Peyer's patch (tissue), 4 donors: Measurements from ENCODE around the gene PSMD1. TPM values are rescaled to one million over a fixed set of nuclear protein-coding genes. Genes with fewer than 3 reads are reported as not detected.
A peak's percentile ranks its signal among the peaks of the same experiment; 100 is the strongest.

Experiments
- DNase-seq, 3 donors: peaks; one replicate each; pipeline ENCODE4 v3.0.0-alpha.2; 2017 to 2019
- H3K27ac ChIP-seq, 4 donors: fragments of 200-600 bp; sonication (generic); one replicate each; pipeline ENCODE4 v1.5.1; 2016 to 2019
- H3K27me3 ChIP-seq, 2 donors: fragments of 200-600 bp; sonication (generic); one replicate each; pipeline ENCODE4 v1.5.1; 2019
- H3K36me3 ChIP-seq, 3 donors: fragments of 200-600 bp; sonication (generic); one replicate each; pipeline ENCODE4 v1.5.1; 2016 to 2019
- H3K4me1 ChIP-seq, 4 donors: fragments of 200-600 bp; sonication (generic); one replicate each; pipeline ENCODE4 v1.5.1; 2016 to 2019
- H3K4me3 ChIP-seq, 4 donors: fragments of 200-600 bp; sonication (generic); 1 replicate in 3 of 4; 2 replicates in 1 of 4; pipeline ENCODE4 v1.5.1; 2016 to 2019; ENCODE audit warnings: mild to moderate bottlenecking in 1 of 4
- H3K9me3 ChIP-seq, 4 donors: fragments of 200-600 bp; sonication (generic); one replicate each; pipeline ENCODE4 v1.5.1; 2016 to 2019; ENCODE audit warnings: mild to moderate bottlenecking in 1 of 4
- POLR2A ChIP-seq, 2 donors: fragments of 450-650 bp; IDR thresholded peaks; one replicate each; pipeline ENCODE4 v1.5.1; 2017; ENCODE audit warnings: antibody characterized with exemption in 2 of 2, mild to moderate bottlenecking in 2 of 2, moderate library complexity in 2 of 2
- total RNA-seq, 4 donors: library from RNA; depleted of rRNA; stranded (reverse); fragments of >200 nt; gene quantifications; one replicate each; pipeline ENCODE4 v1.1.0, GENCODE V29; 2016
- TF ChIP-seq, protein P1 (sequence below), 6 experiments: fragments of 450-650 bp in 4 of 6; fragments of 200-600 bp in 2 of 6; sonication (generic) in 1 of 6; IDR thresholded peaks; one replicate each; pipeline ENCODE4 v1.5.1; 2017 to 2019; ENCODE audit warnings: antibody characterized with exemption in 6 of 6, mild to moderate bottlenecking in 3 of 6, moderate library complexity in 1 of 6

PSMD1 gene
- total RNA-seq, 4 donors from 2014 or later = 89.1 to 116 (median 111) TPM

DNA sequence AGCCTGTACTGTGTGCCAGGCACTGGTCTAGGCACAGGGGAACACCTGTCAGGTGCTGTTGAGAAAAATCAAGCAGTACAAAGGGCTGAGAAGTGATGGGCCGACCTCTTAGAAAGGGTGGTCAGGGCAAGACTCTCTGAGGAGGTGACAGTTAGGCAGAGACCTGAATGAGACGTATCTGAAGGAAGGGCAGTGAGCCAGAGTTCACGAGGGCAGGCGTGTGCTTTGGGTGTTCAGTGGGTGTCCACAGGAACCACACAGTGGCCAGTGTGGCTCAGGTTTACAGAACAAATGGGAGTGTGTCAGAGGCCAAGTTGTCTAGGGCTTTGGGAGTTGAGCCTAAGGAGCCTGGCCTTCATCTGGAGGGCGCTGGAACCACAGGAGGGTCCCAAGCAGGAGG is 147.9 kb downstream of the PSMD1 start:
- H3K4me1 ChIP-seq = no peaks in the 10 kb centered on the region
- H3K27ac ChIP-seq = no peak overlapping the region
- no peak for DNase-seq
- H3K36me3 ChIP-seq = peaks cover 0 to 6% (median 0%) of the 10 kb centered on the region in 3 donors
- H3K9me3 ChIP-seq = no peaks in the 10 kb centered on the region
- H3K27me3 ChIP-seq = no peaks in the 10 kb centered on the region
- no peak overlapping the region for H3K4me3 ChIP-seq
- TF ChIP-seq, protein P1, sequence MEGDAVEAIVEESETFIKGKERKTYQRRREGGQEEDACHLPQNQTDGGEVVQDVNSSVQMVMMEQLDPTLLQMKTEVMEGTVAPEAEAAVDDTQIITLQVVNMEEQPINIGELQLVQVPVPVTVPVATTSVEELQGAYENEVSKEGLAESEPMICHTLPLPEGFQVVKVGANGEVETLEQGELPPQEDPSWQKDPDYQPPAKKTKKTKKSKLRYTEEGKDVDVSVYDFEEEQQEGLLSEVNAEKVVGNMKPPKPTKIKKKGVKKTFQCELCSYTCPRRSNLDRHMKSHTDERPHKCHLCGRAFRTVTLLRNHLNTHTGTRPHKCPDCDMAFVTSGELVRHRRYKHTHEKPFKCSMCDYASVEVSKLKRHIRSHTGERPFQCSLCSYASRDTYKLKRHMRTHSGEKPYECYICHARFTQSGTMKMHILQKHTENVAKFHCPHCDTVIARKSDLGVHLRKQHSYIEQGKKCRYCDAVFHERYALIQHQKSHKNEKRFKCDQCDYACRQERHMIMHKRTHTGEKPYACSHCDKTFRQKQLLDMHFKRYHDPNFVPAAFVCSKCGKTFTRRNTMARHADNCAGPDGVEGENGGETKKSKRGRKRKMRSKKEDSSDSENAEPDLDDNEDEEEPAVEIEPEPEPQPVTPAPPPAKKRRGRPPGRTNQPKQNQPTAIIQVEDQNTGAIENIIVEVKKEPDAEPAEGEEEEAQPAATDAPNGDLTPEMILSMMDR (IDR thresholded peaks at IDR 0.05) = no peak
- TF ChIP-seq POLR2A (IDR thresholded peaks at IDR 0.05) = no peak

DNA sequence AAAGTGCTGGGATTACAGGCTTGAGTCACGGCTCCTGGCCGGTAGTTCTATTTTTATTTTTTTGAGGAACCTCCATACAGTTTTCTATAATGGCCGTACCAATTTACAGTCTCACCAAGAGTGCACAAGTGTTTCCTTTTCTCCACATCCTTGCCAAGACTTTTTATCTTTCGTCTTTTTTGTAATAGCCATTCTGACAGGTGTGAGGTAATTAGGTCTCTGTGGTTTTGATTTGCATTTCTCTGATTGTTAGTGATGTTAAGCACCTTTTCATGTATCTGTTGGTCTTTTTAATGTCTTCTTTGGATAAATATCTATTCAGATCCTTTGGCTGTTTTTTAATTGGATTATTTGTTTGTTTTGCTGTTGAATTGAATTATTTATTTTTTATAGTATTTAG is 151.1 kb downstream of the PSMD1 start:
- Histone ChIP-seq H3K9me3 (no peaks in the 10 kb centered on the region), H3K4me3 (no peak overlapping the region), H3K36me3 (peaks cover 0 to 6% (median 0%) of the 10 kb centered on the region in 3 donors), H3K4me1 (no peaks in the 10 kb centered on the region), H3K27ac (no peak overlapping the region), H3K27me3 (no peaks in the 10 kb centered on the region)
- DNase-seq = no peak
- no peak for TF ChIP-seq POLR2A (IDR thresholded peaks at IDR 0.05)
- TF ChIP-seq, protein P1 (IDR thresholded peaks at IDR 0.05) = no peak

DNA sequence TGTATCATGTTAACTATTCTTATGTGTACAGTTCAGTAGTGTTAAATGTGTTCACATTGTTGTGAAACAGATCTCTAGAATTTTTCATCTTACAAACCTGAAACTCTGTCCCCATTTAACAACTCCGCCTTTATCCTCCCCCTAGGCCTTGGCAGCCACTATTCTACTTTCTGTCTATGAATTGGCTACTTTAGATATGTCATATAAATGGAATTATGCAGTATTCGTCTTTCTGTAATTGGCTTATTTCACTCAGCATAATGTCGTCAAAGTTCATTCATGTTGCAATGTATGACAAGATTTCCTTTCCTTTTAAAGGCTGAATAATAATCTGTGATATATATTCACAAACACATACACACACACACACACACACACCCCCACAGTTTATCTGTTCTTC is 154.1 kb downstream of the PSMD1 start:
- DNase-seq = no peak
- no peak overlapping the region for H3K4me3 ChIP-seq
- TF ChIP-seq POLR2A (IDR thresholded peaks at IDR 0.05) = no peak
- TF ChIP-seq, protein P1 (IDR thresholded peaks at IDR 0.05) = no peak
- H3K27ac ChIP-seq = peak overlapping the region in 1 of 4 donors; percentile 16
- H3K4me1 ChIP-seq = no peaks in the 10 kb centered on the region
- no peaks in the 10 kb centered on the region for H3K9me3 ChIP-seq
- no peaks in the 10 kb centered on the region for H3K27me3 ChIP-seq
- H3K36me3 ChIP-seq = peaks cover 0 to 12% (median 0%) of the 10 kb centered on the region in 3 donors

DNA sequence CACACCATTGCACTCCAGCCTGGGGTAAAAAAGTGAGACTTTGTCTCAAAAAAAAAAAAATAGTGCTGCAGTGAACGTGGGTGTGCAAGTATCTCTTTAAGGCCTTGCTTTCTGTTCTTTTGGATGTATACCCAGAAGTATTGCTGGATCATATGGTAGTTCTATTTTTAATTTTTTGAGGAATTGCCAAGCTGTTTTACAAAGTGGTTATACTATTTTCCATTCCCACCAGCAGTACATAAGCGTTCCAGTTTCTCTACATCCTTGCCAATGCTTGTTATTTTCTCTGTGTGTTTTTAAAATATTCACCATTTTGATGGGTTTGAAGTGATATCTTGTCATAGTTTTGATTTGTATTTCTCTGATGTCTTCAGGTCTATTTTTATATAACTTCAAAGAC is 154.8 kb downstream of the PSMD1 start:
- H3K4me3 ChIP-seq = no peak overlapping the region
- peaks cover 0 to 18% (median 0%) of the 10 kb centered on the region in 3 donors for H3K36me3 ChIP-seq
- TF ChIP-seq POLR2A (IDR thresholded peaks at IDR 0.05) = no peak
- TF ChIP-seq, protein P1 (IDR thresholded peaks at IDR 0.05) = no peak

DNA sequence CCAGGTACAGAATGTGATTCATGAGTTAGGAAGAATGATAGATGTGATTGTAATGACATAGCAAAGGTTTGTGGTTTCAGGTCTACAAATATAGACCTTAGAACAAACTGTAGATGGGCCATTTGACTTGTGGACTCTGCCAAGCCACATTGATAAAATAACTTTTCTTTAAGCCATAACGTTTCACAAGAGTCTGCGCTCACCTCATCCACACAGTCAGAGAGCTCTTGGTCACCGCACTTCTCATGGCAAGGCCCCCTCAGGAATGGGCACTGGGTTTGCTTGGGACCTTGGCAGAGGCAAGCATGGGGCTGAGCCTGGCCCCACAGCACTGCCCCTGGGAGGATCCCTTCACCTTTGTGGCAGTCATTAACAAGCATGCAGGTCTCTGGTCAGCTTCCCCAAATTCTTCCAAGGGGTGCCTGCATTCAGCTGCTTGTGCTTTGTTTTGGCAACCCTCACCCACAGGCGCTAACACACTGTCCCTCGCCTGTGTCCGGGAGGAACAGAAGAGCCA is 155.7 kb downstream of the PSMD1 start:
- Histone ChIP-seq H3K9me3 (no peaks in the 10 kb centered on the region), H3K4me3 (no peak overlapping the region), H3K27ac (peak overlapping the region in 1 of 4 donors; percentile 13), H3K27me3 (no peaks in the 10 kb centered on the region), H3K4me1 (no peaks in the 10 kb centered on the region), H3K36me3 (peaks cover 0 to 18% (median 0%) of the 10 kb centered on the region in 3 donors)
- no peak for DNase-seq
- TF ChIP-seq POLR2A (IDR thresholded peaks at IDR 0.05) = no peak
- TF ChIP-seq, protein P1 (IDR thresholded peaks at IDR 0.05) = no peak

More for the DNA sequence above, 154.8 kb downstream of the PSMD1 start:
- Histone ChIP-seq H3K27ac (peak overlapping the region in 1 of 4 donors; percentile 16), H3K4me1 (no peaks in the 10 kb centered on the region), H3K9me3 (no peaks in the 10 kb centered on the region), H3K27me3 (no peaks in the 10 kb centered on the region)
- no peak for DNase-seq
